Measurements from ENCODE around the gene MBTD1.

- TF ChIP-seq RAD21 (IDR thresholded peaks at IDR 0.05; ENCODE audit: low read length) (no peak), MXI1 (IDR thresholded peaks at IDR 0.05; ENCODE audit: low read depth, low read length) (no peak), REST (IDR thresholded peaks at IDR 0.05; ENCODE audit: low read depth, low read length) (no peak)
These were observed 68.0 kb downstream of the MBTD1 start for GRCh38 chr17:51191895-51192294.

All from SK-N-SH (cell line).